ENCODE data around the gene HNF4A.

GRCh38 chr20:44358776-44359175, 3.3 kb downstream of the HNF4A start:
- TF ChIP-seq STAT5B (CRISPR knock-in tag; IDR thresholded peaks at IDR 0.05): no peak
- TF ChIP-seq KAT8 (CRISPR knock-in tag; IDR thresholded peaks at IDR 0.05): no peak
- no peak for TF ChIP-seq TEAD2 (CRISPR knock-in tag; IDR thresholded peaks at IDR 0.05)
- TF ChIP-seq ETV5 (CRISPR knock-in tag; IDR thresholded peaks at IDR 0.05; ENCODE audit: borderline replicate concordance): no peak
- TF ChIP-seq ZBTB26 (CRISPR knock-in tag; IDR thresholded peaks at IDR 0.05; ENCODE audit: borderline replicate concordance): no peak
- no peak for TF ChIP-seq ATF7 (IDR thresholded peaks at IDR 0.05)
- TF ChIP-seq ATF7 (CRISPR knock-in tag; IDR thresholded peaks at IDR 0.05): no peak
- no peak for TF ChIP-seq JUND (CRISPR knock-in tag; IDR thresholded peaks at IDR 0.05)
- TF ChIP-seq ZSCAN5A (CRISPR knock-in tag; IDR thresholded peaks at IDR 0.05; ENCODE audit: borderline replicate concordance): no peak
- no peak for TF ChIP-seq TCF7 (IDR thresholded peaks at IDR 0.05; ENCODE audit: low read depth)
- TF ChIP-seq POLR2AphosphoS5 (IDR thresholded peaks at IDR 0.05; ENCODE audit: low read depth, low read length): no peak
- TF ChIP-seq RAD21 (CRISPR knock-in tag; IDR thresholded peaks at IDR 0.05): no peak
